Tibial artery (tissue), 4 donors: ENCODE data around the gene HOXB2.
"Not testable (repeated sequence)": the region's sequence is repeated elsewhere in the genome, so short reads cannot be mapped to it uniquely, and the experiment has no call there.

Experiments used
- DNase-seq, 2 donors: peaks; one replicate each; pipeline ENCODE4 v3.0.0-alpha.2; 2019
- H3K27ac ChIP-seq, 2 donors: fragments of 200-600 bp; sonication (generic) in 1 of 2; 1 replicate in 1 of 2; 2 replicates in 1 of 2; pipeline ENCODE4 v1.5.1; 2018 to 2019; ENCODE audit warnings: mild to moderate bottlenecking in 1 of 2
- H3K27me3 ChIP-seq, 2 donors: fragments of 200-600 bp; sonication (generic) in 1 of 2; one replicate each; pipeline versions ENCODE4 v1.5.1 to v1.6.0; 2016 to 2019
- H3K36me3 ChIP-seq, 3 donors: fragments of 200-600 bp; sonication (generic) in 2 of 3; one replicate each; pipeline ENCODE4 v1.5.1; 2016 to 2019; ENCODE audit warnings: mild to moderate bottlenecking in 2 of 3
- H3K4me1 ChIP-seq, 4 donors: fragments of 200-600 bp; sonication (generic) in 2 of 4; 1 replicate in 3 of 4; 2 replicates in 1 of 4; pipeline ENCODE4 v1.5.1; 2016 to 2019
- H3K4me3 ChIP-seq, 2 donors: fragments of 200-600 bp; sonication (generic) in 1 of 2; 1 replicate in 1 of 2; 2 replicates in 1 of 2; pipeline ENCODE4 v1.5.1; 2018 to 2019; ENCODE audit warnings: mild to moderate bottlenecking in 2 of 2
- H3K9me3 ChIP-seq, 3 donors: fragments of 200-600 bp; sonication (generic) in 1 of 3; one replicate each; pipeline ENCODE4 v1.5.1; 2016 to 2019
- CTCF ChIP-seq, 2 experiments: fragments of 200-600 bp in 1 of 2; fragments of 450-650 bp in 1 of 2; IDR thresholded peaks; one replicate each; pipeline ENCODE4 v1.5.1; 2017 to 2019; ENCODE audit warnings: antibody characterized with exemption in 2 of 2, mild to moderate bottlenecking in 1 of 2, moderate library complexity in 1 of 2
- intact Hi-C: fragments of 100-400 bp; cut with DNase I; formaldehyde crosslinking; loops from one replicate; pipeline ENCODE4 v1.15.0; 2023; ENCODE audit warnings: low total_unique reads

Gene HOXB2

GRCh38 chr17:48541036-48541576 lies 3.8 kb downstream of the HOXB2 start:
- H3K9me3 ChIP-seq = no peaks in the 10 kb centered on the region
- TF ChIP-seq CTCF (IDR thresholded peaks at IDR 0.05) = no peak
- peaks cover 0 to 21% (median 19%) of the 10 kb centered on the region in 4 donors for H3K4me1 ChIP-seq
- H3K27me3 ChIP-seq = peaks cover 0 to 5% of the 10 kb centered on the region in 2 donors
- H3K27ac ChIP-seq = peak overlapping the region; percentile 55 to 95
- H3K36me3 ChIP-seq = no peaks in the 10 kb centered on the region
- intact Hi-C loops = no loop called here
- DNase-seq = no peak
- H3K4me3 ChIP-seq = peak overlapping the region; percentile 54 to 78

GRCh38 chr17:48540213-48540612 lies 4.7 kb downstream of the HOXB2 start:
- Histone ChIP-seq H3K27me3 (peaks cover 0 to 5% of the 10 kb centered on the region in 2 donors), H3K27ac (no peak overlapping the region), H3K36me3 (no peaks in the 10 kb centered on the region), H3K4me1 (peaks cover 0 to 21% (median 10%) of the 10 kb centered on the region in 4 donors), H3K4me3 (no peak overlapping the region), H3K9me3 (no peaks in the 10 kb centered on the region)
- no peak for DNase-seq
- intact Hi-C loops = no loop called here
- TF ChIP-seq CTCF (IDR thresholded peaks at IDR 0.05) = no peak

- no peak overlapping the region for H3K27ac ChIP-seq
- peaks cover 0 to 5% of the 10 kb centered on the region in 2 donors for H3K27me3 ChIP-seq
- no peak for DNase-seq
These were observed 5.7 kb downstream of the HOXB2 start for GRCh38 chr17:48539177-48539576.

GRCh38 chr17:48537316-48537715 lies 7.6 kb downstream of the HOXB2 start:
- Histone ChIP-seq H3K36me3 (no peaks in the 10 kb centered on the region), H3K4me1 (peaks cover 0 to 6% (median 2%) of the 10 kb centered on the region in 4 donors), H3K27ac (no peak overlapping the region), H3K9me3 (no peaks in the 10 kb centered on the region), H3K4me3 (no peak overlapping the region), H3K27me3 (no peaks in the 10 kb centered on the region)
- DNase-seq = no peak
- TF ChIP-seq CTCF (IDR thresholded peaks at IDR 0.05) = no peak
- intact Hi-C loops = no loop called here

More at GRCh38 chr17:48539177-48539576, 5.7 kb downstream of the HOXB2 start:
- Histone ChIP-seq H3K4me3 (no peak overlapping the region), H3K4me1 (peaks cover 0 to 12% (median 6%) of the 10 kb centered on the region in 4 donors), H3K9me3 (no peaks in the 10 kb centered on the region), H3K36me3 (no peaks in the 10 kb centered on the region)
- intact Hi-C loops = no loop called here
- TF ChIP-seq CTCF (IDR thresholded peaks at IDR 0.05) = no peak

GRCh38 chr17:48535793-48536559 lies 8.9 kb downstream of the HOXB2 start:
- intact Hi-C loops, H3K9me3 ChIP-seq, H3K27ac ChIP-seq, H3K4me1 ChIP-seq, H3K27me3 ChIP-seq, H3K4me3 ChIP-seq, DNase-seq, H3K36me3 ChIP-seq: not testable (repeated sequence)

GRCh38 chr17:48532261-48532660 lies 12.6 kb downstream of the HOXB2 start:
- TF ChIP-seq CTCF (IDR thresholded peaks at IDR 0.05) = no peak
- no peak overlapping the region for H3K4me3 ChIP-seq
- no peak overlapping the region for H3K27ac ChIP-seq
- intact Hi-C loops = no loop called here
- no peaks in the 10 kb centered on the region for H3K9me3 ChIP-seq
- H3K36me3 ChIP-seq = no peaks in the 10 kb centered on the region
- peaks cover 0 to under 1% (median 0%) of the 10 kb centered on the region in 4 donors for H3K4me1 ChIP-seq
- H3K27me3 ChIP-seq = peaks cover 0 to 38% of the 10 kb centered on the region in 2 donors
- no peak for DNase-seq
